Islet precursor cell (in vitro differentiated cells): ENCODE results near the gene SNRPF.

Experiments
- DNase-seq: peaks from one replicate; pipeline ENCODE4 v3.0.0-alpha.2; 2018

Gene SNRPF

DNA sequence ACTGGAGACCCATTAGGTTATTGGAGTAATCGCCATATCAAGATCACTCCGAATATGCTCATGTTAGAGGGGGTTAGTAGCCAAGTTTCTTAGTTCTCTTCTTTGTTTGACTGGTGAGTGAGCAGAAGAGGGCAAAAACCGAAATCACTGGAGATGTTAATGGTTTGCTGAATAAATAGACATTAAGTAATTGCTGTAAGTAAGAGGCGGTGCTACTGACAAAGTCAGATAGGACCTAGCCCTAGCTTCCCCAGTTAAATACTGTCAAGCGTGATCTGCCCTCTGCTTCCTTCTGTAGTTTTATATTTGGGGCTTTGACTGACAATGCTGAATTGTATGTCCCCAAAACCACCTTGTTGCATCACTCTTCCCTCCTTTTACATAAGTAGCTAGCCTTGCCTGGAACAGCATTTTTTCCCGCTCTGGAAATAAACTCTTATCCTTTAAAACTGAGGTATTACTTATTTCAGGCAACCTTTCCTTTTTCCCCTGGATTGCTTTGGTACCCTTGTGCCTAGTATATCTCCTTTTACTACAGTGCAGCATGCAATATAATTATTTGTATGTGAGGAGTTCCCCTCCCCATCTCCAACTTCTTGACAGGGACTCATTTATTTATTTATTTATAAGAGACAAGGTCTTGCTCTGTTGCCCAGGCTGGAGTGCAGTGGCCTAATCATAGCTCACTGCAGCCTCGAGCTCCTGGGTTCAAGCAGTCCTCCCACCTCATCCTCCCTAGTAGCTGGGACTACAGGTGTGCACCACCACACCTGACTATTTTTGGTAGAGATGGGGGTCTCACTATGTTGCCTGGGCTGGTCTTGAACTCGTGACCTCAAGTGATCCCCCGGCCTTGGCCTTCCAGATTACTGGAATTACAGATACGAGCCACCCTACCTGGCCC, 1.4 kb downstream of the SNRPF start:
- no peak for DNase-seq

DNA sequence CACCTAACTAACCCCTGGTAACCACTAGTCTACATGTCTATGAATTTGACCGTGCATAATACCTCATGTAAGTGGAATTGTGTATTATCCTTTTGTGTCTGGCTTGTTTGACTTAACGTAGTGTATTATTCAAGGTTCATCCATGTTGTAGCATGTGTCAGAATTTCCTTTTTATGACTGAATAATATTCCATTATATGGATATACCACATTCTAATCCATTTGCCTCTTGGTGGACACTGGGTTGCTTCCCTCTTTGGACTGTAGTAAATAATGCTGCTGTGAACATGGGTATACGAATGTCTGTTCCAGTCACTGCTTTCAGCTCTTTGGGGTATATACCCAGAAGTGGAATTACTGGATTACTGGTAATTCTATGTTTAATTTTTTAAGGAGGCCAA, 3.3 kb downstream of the SNRPF start:
- no peak for DNase-seq

DNA sequence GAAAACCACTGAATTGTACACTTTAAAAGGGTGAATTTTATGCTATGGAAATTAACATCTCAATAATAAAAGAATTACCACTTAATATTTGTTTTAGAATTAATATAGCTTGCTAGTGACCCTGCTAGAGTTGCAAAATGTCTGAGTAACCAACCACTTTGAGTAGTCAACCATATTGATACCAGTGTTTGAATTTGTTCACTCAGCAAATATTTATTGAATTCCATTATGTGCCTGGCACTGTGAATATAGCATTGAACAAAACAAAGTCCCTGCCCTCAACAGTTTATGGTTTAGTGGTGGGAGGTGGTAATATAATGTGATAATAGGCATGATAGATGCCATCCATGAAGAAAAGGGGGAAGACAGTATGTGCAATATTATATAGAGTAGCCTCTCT, 4.6 kb downstream of the SNRPF start:
- DNase-seq = no peak

DNA sequence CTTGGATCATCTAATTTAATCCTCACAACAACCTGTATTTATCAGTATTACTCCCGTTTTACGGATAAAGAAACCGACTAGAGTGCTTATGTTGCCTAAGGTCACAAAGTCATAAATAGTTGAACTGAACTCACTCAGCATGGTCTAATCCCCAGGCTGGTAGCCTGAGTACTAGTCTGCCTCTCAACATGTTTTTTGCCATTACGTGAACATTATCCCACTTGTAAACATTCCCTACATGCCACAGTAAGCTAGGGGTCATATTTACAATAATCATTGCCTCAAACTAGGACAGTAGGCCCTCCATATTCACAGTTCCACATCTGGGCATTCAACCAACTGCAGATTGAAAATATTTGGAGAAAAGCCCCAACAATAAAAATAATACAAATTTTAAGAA, 12.1 kb downstream of the SNRPF start:
- DNase-seq = no peak

DNA sequence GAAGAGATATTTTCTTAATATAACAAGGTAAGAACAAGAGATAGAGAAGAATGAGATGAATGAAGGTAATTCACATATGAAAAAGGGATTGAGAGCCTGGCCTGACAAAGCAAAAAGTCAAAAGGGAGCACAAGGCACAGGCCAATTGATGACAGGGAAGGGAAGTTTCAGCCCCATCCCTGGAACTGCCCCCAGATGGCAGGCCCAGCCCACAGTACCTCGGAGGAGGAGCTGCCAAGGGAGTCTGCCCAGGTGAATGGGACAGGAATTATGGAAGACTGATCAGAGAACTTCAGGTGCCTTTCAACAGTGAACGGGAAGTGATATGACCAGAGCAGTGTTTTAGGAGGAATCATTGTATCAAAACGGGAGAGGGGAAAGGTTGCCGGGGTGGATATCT, 15.7 kb downstream of the SNRPF start:
- no peak for DNase-seq

DNA sequence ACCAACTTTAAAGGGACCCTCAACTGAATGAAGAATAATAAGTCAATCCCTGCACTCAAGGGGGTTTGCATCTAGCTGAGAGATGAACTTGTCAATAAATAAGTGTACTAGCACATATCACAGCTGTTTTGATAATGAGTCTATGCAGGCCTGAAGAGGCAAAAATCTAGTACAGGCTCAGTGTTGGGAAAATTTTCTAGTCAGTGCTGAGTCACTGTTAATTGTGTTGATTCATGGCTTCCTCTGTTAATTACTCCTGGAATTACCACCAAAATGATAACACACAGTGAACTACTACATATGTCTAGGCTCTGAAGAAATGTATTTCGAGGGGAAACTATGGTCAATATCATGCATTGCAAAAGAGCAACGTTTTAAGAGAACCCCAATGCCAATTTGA, 18.9 kb downstream of the SNRPF start:
- DNase-seq = no peak

DNA sequence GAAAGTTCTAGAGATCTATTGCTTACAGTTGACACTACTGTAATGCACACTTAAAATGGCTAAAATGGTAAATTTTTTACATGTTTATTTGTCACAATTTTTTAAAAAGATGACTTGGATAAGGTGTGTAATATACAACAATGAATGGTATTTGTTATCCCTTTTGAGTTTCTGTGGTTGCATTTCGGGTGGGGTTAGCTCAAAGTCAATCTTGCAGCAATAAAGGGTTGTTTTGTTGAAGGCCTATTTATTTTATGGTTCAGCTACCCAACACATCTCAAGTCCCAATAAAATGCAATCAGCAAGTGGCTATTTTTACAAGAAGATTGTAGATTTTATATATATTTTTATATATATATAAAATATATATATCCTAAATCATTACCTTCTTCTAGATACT, 22.1 kb downstream of the SNRPF start:
- DNase-seq = no peak

DNA sequence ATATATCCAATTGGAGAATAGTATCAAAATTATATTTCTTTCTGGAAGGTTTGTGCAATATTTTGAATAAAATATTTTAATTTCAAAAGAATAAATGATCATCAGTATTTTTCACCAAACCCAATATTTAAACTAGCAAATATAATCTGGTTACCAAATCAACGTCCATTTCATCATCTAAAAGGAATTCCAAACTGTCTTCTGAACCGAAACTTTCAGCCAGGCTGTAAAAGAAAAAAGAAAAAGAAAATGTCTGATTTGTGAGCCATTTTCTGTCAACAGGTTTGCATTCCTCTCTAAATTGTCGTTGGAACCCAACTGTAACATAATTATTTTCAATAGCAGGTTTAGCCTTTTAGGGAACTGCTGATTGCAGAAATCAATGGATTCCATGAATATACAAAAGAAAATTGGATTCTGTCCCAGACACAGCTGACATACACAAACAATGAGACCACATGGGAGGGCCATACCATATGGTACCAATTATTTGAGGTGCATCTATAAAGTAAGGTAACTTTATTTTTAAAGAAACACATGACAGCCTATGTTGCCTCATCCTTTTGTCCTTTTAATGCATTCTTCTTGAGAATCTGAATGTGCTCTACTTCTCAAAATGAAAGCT, 22.7 kb downstream of the SNRPF start:
- DNase-seq = no peak

DNA sequence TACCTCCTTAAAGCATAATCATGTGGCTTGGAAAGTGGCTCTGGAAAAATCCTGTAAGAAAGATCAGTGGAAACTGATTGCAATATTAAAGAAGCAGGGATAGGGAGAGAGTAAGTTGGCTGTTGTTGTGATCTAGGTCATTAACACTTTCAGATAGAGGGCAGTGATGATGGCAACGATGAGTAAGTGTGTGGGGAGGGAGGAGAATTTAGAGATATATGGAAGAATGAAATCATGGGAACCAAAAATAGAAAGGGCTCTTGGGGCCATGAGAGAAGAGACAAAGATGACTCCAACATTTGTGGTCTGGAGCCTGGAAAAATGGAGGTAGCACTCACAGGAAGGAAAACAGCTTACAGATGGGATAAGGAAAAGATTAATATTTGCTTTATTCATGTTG, 23.3 kb downstream of the SNRPF start:
- no peak for DNase-seq

DNA sequence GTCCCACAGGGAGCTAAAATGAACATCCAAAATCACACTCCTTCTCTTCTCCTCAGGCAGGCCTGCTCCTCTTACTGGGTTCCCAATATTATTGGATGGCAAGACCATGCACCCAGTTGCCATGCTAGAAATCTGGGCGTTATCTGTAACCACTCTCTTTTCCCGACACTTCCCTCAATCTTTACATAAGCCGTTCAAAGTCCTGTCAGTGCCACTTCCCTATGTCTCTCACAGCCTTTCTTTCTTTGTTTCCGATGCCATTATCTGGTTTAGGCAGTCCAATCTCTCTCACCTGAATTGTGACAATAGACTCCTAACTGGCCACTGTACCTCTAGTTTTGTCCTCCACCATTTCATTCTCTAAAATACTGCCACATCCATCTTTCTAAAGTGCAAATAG, 24.1 kb downstream of the SNRPF start:
- no peak for DNase-seq

DNA sequence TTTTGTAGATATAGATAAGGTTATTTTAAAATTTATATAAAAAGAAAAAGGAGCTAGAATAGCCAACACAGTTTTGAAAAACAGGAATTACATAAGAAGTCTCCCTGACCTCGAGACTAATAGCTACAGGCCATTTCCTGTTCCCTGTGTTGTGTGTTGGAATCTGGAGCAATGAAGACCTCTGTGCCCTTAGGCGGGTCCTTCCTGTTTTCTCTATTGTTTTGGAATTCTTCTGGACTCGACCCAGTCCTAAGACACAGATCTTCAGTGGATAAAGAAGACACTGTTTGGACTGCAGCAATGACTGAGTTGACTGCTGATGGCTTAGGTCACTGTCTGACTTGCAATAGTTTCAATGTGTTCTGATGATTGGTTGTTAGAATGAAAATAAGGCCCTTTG, 26.2 kb downstream of the SNRPF start:
- DNase-seq = peak; percentile 83

DNA sequence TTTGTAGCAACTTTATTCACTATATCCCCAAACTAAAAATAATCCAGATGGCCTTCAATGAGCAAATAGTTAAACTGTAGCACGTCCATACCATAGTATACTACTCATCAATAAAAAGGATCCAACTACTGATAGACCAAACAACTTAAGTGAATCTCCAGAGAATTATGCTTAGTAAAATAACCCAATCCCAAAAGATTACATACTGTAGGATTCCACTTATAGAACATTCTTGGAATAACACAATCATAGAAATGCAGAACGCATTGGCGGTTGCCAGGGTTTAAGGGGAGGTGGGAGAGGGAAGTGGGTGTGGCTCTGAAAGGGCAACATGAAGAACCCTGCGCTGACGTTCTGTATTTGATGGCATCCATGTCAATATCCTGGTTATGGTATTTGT, 28.6 kb downstream of the SNRPF start:
- no peak for DNase-seq

DNA sequence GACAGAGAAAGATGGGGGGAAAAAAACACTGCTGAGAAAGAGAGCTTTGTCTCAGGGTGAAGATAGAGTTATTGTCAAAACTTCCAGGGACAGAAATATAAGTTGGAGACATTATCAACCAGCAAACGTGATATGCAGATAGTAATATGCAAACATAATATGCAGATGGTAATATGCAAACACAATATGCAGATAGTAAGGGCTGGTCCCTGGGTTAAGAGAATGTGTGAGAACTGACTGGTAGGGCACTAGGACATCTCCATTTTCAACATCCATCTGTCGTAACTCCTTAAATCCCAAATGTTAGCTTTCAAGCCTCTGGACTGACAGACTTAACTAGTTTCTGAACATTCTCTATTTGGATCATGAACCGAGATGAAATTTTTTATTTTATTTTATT, 32.2 kb downstream of the SNRPF start:
- no peak for DNase-seq

DNA sequence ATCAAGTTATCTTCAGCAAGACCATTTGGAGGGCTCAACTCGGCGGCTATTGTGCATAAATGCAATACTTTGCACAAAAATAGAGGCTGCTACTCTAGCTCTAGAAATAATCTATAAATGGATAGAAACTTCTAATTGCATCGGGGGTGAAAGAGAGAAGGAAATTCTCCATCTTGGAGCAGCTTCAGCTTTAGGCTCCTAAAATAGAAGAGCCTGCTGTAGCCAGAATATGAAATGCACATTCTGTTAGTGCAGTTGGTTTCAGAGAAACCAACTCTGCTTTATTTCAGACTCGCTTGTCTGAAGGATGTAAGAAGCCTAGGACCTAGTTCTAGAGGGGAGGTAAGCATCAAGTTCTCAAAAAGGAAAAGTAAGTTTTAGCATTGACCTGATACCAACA, 38.1 kb downstream of the SNRPF start:
- DNase-seq = no peak

DNA sequence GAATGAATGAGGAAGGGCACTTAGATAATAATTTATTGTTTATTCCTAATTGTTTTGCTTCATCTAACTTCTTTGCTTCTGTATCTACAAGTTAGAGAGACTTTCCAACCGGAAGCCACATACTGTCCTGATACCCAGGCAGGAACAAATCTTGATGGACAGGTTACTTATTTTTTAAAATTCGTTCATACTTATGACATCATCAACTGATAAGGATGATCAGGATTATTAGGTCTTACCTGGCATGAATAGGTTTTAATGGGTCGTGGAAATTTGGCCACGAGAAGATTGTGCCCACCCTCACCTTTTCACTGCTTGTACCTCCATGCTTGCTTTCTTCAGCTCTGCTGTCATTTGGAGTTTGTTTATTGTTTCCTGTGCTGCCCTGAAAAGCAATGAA, 39.3 kb downstream of the SNRPF start:
- DNase-seq = no peak

DNA sequence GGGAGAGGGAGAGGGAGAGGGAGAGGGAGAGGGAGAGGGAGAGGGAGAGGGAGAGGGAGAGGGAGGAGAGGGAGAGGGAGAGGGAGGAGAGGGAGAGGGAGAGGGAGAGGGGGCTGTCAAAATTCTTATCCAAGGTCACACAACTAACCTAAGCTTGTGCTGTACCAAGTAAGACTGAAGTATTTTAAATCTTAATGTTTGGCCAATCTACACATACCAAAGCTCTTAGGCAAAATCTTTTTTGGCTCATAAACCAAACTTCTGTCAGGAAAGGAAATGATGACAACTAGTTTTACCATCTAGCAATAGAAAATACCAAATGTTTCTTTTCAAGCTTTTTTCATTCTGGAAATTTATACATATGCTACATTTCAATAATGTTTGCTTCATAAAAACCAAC, 49.8 kb downstream of the SNRPF start:
- DNase-seq = no peak

DNA sequence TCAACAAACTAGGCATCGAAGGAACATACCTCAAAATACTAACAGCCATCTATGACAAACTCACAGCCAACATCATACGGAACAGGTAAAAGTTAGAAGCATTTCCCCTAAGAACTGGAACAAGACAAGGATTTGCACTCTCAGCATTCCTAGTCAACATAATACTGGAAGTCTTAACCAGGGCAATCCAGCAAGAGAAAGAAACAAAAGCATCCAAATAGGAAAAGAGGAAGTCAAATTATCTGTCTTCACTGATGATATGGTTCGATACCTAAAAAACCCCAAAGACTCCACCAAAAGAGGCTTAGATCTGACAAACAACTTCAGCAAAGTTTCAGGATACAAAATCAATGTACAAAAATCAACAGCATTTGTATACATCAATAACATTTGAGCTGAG, 51.1 kb downstream of the SNRPF start:
- DNase-seq = no peak
